ENCODE data around the gene COL5A1.

COL5A1 gene

GRCh38 chr9:134858051-134858841 lies 216.6 kb downstream of the COL5A1 start:
- no peak for TF ChIP-seq ZFX (IDR thresholded peaks at IDR 0.05)
- TF ChIP-seq, protein P1, sequence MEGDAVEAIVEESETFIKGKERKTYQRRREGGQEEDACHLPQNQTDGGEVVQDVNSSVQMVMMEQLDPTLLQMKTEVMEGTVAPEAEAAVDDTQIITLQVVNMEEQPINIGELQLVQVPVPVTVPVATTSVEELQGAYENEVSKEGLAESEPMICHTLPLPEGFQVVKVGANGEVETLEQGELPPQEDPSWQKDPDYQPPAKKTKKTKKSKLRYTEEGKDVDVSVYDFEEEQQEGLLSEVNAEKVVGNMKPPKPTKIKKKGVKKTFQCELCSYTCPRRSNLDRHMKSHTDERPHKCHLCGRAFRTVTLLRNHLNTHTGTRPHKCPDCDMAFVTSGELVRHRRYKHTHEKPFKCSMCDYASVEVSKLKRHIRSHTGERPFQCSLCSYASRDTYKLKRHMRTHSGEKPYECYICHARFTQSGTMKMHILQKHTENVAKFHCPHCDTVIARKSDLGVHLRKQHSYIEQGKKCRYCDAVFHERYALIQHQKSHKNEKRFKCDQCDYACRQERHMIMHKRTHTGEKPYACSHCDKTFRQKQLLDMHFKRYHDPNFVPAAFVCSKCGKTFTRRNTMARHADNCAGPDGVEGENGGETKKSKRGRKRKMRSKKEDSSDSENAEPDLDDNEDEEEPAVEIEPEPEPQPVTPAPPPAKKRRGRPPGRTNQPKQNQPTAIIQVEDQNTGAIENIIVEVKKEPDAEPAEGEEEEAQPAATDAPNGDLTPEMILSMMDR (conservative IDR thresholded peaks at IDR 0.05), result no peak
- no peak overlapping the region for H3K27ac ChIP-seq

- no peak overlapping the region for H3K27ac ChIP-seq
- TF ChIP-seq ZFX (IDR thresholded peaks at IDR 0.05), result no peak
- TF ChIP-seq, protein P1 (conservative IDR thresholded peaks at IDR 0.05), result no peak
Observed at GRCh38 chr9:134860510-134860909, 218.9 kb downstream of the COL5A1 start.

- TF ChIP-seq ZFX (IDR thresholded peaks at IDR 0.05), result no peak
- TF ChIP-seq, protein P1 (conservative IDR thresholded peaks at IDR 0.05), result no peak
- no peak overlapping the region for H3K27ac ChIP-seq
Observed at GRCh38 chr9:134861595-134862334, 220.2 kb downstream of the COL5A1 start.

DNA sequence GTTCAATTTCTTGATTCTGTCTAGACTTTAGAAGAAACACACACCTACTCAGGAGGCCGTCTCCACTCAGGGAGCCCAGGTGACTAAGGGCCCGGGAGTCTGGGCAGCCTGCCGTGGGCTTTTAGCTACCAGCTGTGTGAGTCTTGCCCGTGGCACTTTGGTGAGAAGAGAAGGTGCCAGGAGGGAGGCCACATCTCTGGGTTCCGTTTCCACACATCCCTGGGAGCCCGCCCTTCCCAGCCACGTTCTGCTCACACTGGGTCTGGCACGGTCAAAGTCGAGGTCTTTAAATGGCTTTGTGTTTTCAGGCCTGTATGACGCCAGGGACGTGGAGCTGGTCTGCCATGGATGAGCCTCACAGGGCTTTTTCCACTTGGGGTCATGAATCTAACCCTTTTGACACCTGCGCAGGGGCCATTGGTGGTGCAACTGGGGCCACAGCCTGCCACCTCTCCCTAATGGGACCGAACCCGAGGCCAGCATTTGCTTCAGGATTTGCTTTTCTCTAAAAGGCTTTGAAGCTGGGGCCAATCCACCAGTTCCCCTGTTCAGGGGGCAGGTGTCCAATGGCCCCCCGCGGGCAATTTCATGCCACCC lies 221.8 kb downstream of the COL5A1 start:
- H3K27ac ChIP-seq, result peak overlapping the region; percentile 62
- TF ChIP-seq, protein P1 (conservative IDR thresholded peaks at IDR 0.05), result no peak
- TF ChIP-seq ZFX (IDR thresholded peaks at IDR 0.05), result no peak

- TF ChIP-seq, protein P1 (conservative IDR thresholded peaks at IDR 0.05), result no peak
- no peak for TF ChIP-seq ZFX (IDR thresholded peaks at IDR 0.05)
Observed at GRCh38 chr9:134863941-134864820, 222.6 kb downstream of the COL5A1 start.

DNA sequence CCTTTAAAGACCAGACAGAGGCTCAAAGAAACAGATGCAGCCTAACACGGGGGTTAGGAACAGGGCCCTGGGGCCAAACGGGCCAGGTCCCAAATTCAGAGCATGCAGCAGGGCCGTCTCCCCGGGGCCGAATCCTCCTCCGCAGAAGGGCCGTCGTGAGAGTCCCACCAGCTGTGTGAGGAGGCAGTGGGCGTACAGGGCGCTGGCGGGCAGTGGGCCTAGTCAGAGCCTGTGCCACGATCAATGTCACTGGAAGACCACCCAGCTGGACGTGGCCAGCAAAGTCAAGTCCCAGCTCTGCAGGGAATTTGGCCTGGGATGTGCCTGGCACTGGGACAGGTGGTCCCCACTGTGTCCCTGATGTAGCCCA lies 223.2 kb downstream of the COL5A1 start:
- no peak for TF ChIP-seq ZFX (IDR thresholded peaks at IDR 0.05)
- TF ChIP-seq, protein P1 (conservative IDR thresholded peaks at IDR 0.05), result no peak
- H3K27ac ChIP-seq, result peak overlapping the region; percentile 62

More at GRCh38 chr9:134863941-134864820, 222.6 kb downstream of the COL5A1 start:
- peak overlapping the region; percentile 62 for H3K27ac ChIP-seq

All from C4-2B (cell line).